OCI-LY1 (cell line): ENCODE measurements around the gene ZNF311.

ENCODE experiments used
- H2AFZ ChIP-seq: fragments of 200-600 bp; sonication (generic), shearing (Covaris generic); 2 replicates; pipeline ENCODE4 v1.6.0; 2014; ENCODE audit warnings: antibody characterized with exemption, mild to moderate bottlenecking, low read length
- H3F3A ChIP-seq: fragments of 200-600 bp; sonication (generic), shearing (Covaris generic); 2 replicates; pipeline ENCODE4 v1.6.0; 2014; ENCODE audit warnings: mild to moderate bottlenecking, antibody characterized with exemption, low read length, moderate library complexity; ENCODE audit not compliant: insufficient read depth
- H3K27ac ChIP-seq: fragments of 200-600 bp; sonication (generic); 2 replicates; pipeline ENCODE4 v1.5.1; 2014; ENCODE audit warnings: low read length, mixed run types, mild to moderate bottlenecking, low read depth; ENCODE audit not compliant: poor library complexity, severe bottlenecking
- H3K27me3 ChIP-seq: fragments of 200-600 bp; sonication (generic); 2 replicates; pipeline ENCODE4 v1.6.0; 2014; ENCODE audit warnings: antibody characterized with exemption, mild to moderate bottlenecking, low read length, moderate library complexity; ENCODE audit not compliant: insufficient read depth
- H3K36me3 ChIP-seq: fragments of 200-600 bp; sonication (generic); 2 replicates; pipeline ENCODE4 v1.6.1; 2014; ENCODE audit warnings: mild to moderate bottlenecking, antibody characterized with exemption, low read length, moderate library complexity, mixed read lengths; ENCODE audit not compliant: insufficient read depth
- H3K4me1 ChIP-seq: fragments of 200-600 bp; sonication (generic); 2 replicates; pipeline ENCODE4 v1.5.1; 2014; ENCODE audit warnings: mild to moderate bottlenecking, low read length, moderate library complexity; ENCODE audit not compliant: insufficient read depth, severe bottlenecking
- H3K4me2 ChIP-seq: fragments of 200-600 bp; sonication (generic), shearing (Covaris generic); 2 replicates; pipeline ENCODE4 v1.6.1; 2014; ENCODE audit warnings: low read length
- H3K4me3 ChIP-seq: fragments of 200-600 bp; sonication (generic); 2 replicates; pipeline ENCODE4 v1.5.1; 2014; ENCODE audit warnings: low read length, low read depth, mild to moderate bottlenecking, mixed read lengths; ENCODE audit not compliant: poor library complexity, severe bottlenecking
- H3K79me2 ChIP-seq: fragments of 200-600 bp; shearing (Covaris generic); 2 replicates; pipeline ENCODE4 v1.6.1; 2016; ENCODE audit warnings: mixed run types, low read length, mixed read lengths; ENCODE audit not compliant: insufficient read depth
- H3K9ac ChIP-seq: fragments of 200-600 bp; sonication (generic), shearing (Covaris generic); 2 replicates; pipeline ENCODE4 v1.6.1; 2014; ENCODE audit warnings: mild to moderate bottlenecking, low read length, mixed read lengths
- H3K9me2 ChIP-seq: fragments of 200-600 bp; sonication (generic), shearing (Covaris generic); 2 replicates; pipeline ENCODE4 v1.6.1; 2014; ENCODE audit warnings: low read depth, mild to moderate bottlenecking, low read length, mixed read lengths
- H3K9me3 ChIP-seq: fragments of 200-600 bp; shearing (Covaris generic); 2 replicates; pipeline ENCODE4 v1.6.1; 2014; ENCODE audit warnings: low read length, mixed read lengths
- H4K20me1 ChIP-seq: fragments of 200-600 bp; sonication (generic), shearing (Covaris generic); 2 replicates; pipeline ENCODE4 v1.6.0; 2016; ENCODE audit warnings: mild to moderate bottlenecking, low read length; ENCODE audit not compliant: insufficient read depth
- EZH2 ChIP-seq: fragments of 200-600 bp; sonication (generic), shearing (Covaris generic); IDR thresholded peaks from 2 replicates; pipeline ENCODE4 v1.8.0; 2017; ENCODE audit warnings: borderline replicate concordance, mixed run types, mild to moderate bottlenecking, antibody characterized with exemption, low read length, moderate library complexity, mixed read lengths
- TF ChIP-seq, protein P1 (sequence below): fragments of 200-600 bp; sonication (generic), shearing (Covaris generic); IDR thresholded peaks from 2 replicates; pipeline ENCODE4 v1.5.1; 2017; ENCODE audit warnings: mild to moderate bottlenecking, antibody characterized with exemption, low read length, moderate library complexity, mixed read lengths

The ZNF311 gene

DNA sequence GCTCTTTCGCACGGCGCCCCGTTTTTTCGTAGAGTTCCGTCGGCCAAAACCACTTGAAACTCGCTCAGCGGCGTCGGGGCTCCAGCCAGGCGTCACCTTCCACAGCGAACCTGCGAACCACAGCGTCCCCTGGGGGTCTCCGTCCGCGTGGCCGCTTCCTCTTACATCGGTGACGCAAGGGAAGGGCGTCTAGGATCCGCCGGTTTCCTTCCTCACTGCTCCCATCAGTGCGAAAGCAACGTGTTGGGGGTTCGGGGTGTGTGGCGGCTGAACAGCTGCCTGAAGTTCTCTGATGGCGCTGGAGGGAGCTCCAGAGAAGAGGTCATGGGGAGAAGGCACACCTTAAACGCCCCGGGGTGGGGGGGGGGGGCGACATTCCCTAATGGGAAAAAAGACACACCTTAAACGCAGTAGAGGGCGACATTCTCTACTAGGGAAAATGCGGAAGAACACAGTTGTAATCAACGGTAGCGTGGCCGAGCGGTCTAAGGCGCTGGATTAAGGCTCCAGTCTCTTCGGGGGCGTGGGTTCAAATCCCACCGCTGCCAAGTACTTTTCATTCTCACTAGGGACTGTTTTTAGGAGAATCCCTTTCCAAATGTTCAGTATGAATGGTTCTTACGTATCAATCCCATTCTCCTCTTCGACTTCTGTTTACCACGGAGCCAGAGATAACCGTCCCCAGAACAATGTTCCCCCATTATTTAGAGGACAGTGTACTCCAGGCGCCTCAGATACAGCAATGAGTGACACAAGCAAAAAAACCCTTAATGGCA, 16.4 kb downstream of the ZNF311 start:
- H3K36me3 ChIP-seq: no peaks in the 10 kb centered on the region
- no peaks in the 10 kb centered on the region for H3K9me2 ChIP-seq
- H3F3A ChIP-seq: no peaks in the 10 kb centered on the region
- H3K4me1 ChIP-seq: no peaks in the 10 kb centered on the region
- no peak overlapping the region for H3K27ac ChIP-seq
- H3K4me3 ChIP-seq: no peak overlapping the region
- no peaks in the 10 kb centered on the region for H3K27me3 ChIP-seq
- no peak overlapping the region for H2AFZ ChIP-seq
- TF ChIP-seq EZH2: no peak
- TF ChIP-seq, protein P1, sequence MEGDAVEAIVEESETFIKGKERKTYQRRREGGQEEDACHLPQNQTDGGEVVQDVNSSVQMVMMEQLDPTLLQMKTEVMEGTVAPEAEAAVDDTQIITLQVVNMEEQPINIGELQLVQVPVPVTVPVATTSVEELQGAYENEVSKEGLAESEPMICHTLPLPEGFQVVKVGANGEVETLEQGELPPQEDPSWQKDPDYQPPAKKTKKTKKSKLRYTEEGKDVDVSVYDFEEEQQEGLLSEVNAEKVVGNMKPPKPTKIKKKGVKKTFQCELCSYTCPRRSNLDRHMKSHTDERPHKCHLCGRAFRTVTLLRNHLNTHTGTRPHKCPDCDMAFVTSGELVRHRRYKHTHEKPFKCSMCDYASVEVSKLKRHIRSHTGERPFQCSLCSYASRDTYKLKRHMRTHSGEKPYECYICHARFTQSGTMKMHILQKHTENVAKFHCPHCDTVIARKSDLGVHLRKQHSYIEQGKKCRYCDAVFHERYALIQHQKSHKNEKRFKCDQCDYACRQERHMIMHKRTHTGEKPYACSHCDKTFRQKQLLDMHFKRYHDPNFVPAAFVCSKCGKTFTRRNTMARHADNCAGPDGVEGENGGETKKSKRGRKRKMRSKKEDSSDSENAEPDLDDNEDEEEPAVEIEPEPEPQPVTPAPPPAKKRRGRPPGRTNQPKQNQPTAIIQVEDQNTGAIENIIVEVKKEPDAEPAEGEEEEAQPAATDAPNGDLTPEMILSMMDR: no peak
- H3K9ac ChIP-seq: no peak overlapping the region
- H4K20me1 ChIP-seq: no peaks in the 10 kb centered on the region
- no peaks in the 10 kb centered on the region for H3K9me3 ChIP-seq
- no peaks in the 10 kb centered on the region for H3K79me2 ChIP-seq
- no peak overlapping the region for H3K4me2 ChIP-seq

- no peaks in the 10 kb centered on the region for H3K27me3 ChIP-seq
- H3K4me2 ChIP-seq: no peak overlapping the region
- no peak overlapping the region for H3K27ac ChIP-seq
- H3K79me2 ChIP-seq: no peaks in the 10 kb centered on the region
- no peaks in the 10 kb centered on the region for H3F3A ChIP-seq
- H3K4me1 ChIP-seq: peaks cover 10% of the 10 kb centered on the region
- H3K9me2 ChIP-seq: no peaks in the 10 kb centered on the region
- H2AFZ ChIP-seq: no peak overlapping the region
- H3K4me3 ChIP-seq: no peak overlapping the region
- H4K20me1 ChIP-seq: no peaks in the 10 kb centered on the region
- H3K9ac ChIP-seq: no peak overlapping the region
- no peaks in the 10 kb centered on the region for H3K9me3 ChIP-seq
- TF ChIP-seq EZH2: no peak
- TF ChIP-seq, protein P1: no peak
- no peaks in the 10 kb centered on the region for H3K36me3 ChIP-seq
Observed at GRCh38 chr6:28985462-28986164, 19.5 kb downstream of the ZNF311 start.

GRCh38 chr6:28983838-28984237, 21.3 kb downstream of the ZNF311 start:
- H3K4me3 ChIP-seq: no peak overlapping the region
- peaks cover 28% of the 10 kb centered on the region for H3K4me1 ChIP-seq
- H2AFZ ChIP-seq: no peak overlapping the region
- no peak overlapping the region for H3K27ac ChIP-seq
- no peaks in the 10 kb centered on the region for H3K27me3 ChIP-seq
- TF ChIP-seq, protein P1: no peak
- no peak for TF ChIP-seq EZH2
- no peaks in the 10 kb centered on the region for H3K9me2 ChIP-seq
- H3F3A ChIP-seq: no peaks in the 10 kb centered on the region
- H3K79me2 ChIP-seq: no peaks in the 10 kb centered on the region
- no peaks in the 10 kb centered on the region for H4K20me1 ChIP-seq
- no peak overlapping the region for H3K9ac ChIP-seq
- H3K36me3 ChIP-seq: no peaks in the 10 kb centered on the region
- H3K9me3 ChIP-seq: no peaks in the 10 kb centered on the region
- no peak overlapping the region for H3K4me2 ChIP-seq
